GM12874 (cell line): ENCODE data around the gene SOHLH1.

ENCODE experiments used
- TF ChIP-seq, protein P1 (sequence below): IDR thresholded peaks from 2 replicates; pipeline ENCODE4 v1.5.1; 2011; ENCODE audit warnings: low read depth, mild to moderate bottlenecking, control low read depth, low read length, moderate library complexity; ENCODE audit not compliant: insufficient read depth

Gene SOHLH1

GRCh38 chr9:135700525-135700924 lies 1.2 kb upstream of the SOHLH1 start:
- TF ChIP-seq, protein P1, sequence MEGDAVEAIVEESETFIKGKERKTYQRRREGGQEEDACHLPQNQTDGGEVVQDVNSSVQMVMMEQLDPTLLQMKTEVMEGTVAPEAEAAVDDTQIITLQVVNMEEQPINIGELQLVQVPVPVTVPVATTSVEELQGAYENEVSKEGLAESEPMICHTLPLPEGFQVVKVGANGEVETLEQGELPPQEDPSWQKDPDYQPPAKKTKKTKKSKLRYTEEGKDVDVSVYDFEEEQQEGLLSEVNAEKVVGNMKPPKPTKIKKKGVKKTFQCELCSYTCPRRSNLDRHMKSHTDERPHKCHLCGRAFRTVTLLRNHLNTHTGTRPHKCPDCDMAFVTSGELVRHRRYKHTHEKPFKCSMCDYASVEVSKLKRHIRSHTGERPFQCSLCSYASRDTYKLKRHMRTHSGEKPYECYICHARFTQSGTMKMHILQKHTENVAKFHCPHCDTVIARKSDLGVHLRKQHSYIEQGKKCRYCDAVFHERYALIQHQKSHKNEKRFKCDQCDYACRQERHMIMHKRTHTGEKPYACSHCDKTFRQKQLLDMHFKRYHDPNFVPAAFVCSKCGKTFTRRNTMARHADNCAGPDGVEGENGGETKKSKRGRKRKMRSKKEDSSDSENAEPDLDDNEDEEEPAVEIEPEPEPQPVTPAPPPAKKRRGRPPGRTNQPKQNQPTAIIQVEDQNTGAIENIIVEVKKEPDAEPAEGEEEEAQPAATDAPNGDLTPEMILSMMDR, result no peak

- TF ChIP-seq, protein P1, result no peak
Measured at GRCh38 chr9:135698767-135699166, 514 bp downstream of the SOHLH1 start.

GRCh38 chr9:135698236-135698635 lies 1.0 kb downstream of the SOHLH1 start:
- TF ChIP-seq, protein P1, result no peak

DNA sequence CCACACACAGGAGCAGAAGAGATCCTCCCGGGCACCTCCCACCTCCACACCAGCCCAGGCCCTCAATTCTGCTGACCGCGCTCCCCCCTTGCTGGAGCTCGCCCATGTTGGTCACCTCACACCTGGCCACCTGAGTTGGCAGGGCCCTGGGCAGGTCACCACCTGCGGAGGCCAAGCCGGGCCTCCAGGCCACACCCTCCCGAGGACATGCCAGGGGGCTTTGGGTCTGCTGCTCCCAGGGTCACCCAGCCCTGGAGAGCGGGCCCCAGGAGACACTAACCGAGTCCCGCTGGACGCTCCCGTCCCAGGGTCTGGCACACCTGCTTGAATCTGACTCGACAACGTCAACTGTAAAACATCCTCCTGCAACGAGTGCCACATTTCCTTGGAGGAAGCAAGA lies 2.1 kb downstream of the SOHLH1 start:
- TF ChIP-seq, protein P1, result no peak

GRCh38 chr9:135696446-135696845 lies 2.8 kb downstream of the SOHLH1 start:
- TF ChIP-seq, protein P1, result no peak

- TF ChIP-seq, protein P1, result no peak
Measured at GRCh38 chr9:135695642-135696041, 3.6 kb downstream of the SOHLH1 start.

DNA sequence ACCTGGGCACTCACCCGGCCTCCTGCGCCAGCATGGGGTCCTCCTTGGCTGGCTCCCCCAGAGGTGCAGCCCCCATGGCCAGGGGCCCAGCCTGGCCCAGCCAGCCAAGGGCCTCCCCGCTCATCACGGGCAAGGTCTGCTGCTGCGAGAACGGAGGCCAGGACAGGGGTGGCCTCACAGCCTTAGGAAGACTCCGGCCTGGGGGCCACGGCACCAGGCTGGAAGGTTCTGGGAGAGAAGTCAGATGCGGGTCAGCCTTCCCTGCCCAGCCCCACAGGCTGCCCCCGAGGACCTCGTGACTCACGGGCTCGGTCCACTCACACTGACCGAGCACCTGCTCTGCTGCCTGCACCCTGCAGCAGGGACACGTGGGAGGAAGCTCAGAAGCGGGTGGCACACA lies 4.2 kb downstream of the SOHLH1 start:
- TF ChIP-seq, protein P1, result no peak

GRCh38 chr9:135694414-135694813 lies 4.9 kb downstream of the SOHLH1 start:
- TF ChIP-seq, protein P1, result no peak
